Vagina (tissue), 2 donors: ENCODE results near the gene PAX4.

Source experiments
- POLR2A ChIP-seq, 2 donors: fragments of 450-650 bp; IDR thresholded peaks; one replicate each; pipeline ENCODE4 v1.6.1; 2017; ENCODE audit warnings: antibody characterized with exemption in 2 of 2, mild to moderate bottlenecking in 2 of 2, moderate library complexity in 2 of 2
- TF ChIP-seq, protein P1 (sequence below), 3 experiments: fragments of 450-650 bp in 2 of 3; fragments of 200-600 bp in 1 of 3; sonication (generic) in 1 of 3; IDR thresholded peaks; one replicate each; pipeline ENCODE4 v1.5.1; 2017 to 2019; ENCODE audit warnings: antibody characterized with exemption in 3 of 3, mild to moderate bottlenecking in 2 of 3, moderate library complexity in 2 of 3

DNA sequence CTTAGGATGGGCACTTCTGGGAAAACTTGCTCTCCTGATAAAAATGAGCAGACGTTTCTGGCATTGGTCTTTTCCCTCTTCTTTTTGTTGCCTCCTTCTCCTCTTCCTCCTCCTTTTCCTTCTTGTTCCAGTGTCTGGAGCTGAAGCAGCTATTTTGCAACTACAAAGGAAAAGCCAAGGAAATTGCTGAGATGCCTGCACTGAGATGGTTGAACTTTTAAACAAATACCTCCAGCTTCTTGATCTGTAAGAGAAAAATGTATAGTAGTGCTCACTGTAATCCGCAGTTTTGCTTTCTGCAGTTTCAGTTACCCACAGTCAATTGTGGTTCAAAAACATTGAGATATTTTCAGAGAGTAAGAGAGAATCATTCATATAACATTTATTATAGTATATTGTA is 26.5 kb upstream of the PAX4 start:
- TF ChIP-seq, protein P1, sequence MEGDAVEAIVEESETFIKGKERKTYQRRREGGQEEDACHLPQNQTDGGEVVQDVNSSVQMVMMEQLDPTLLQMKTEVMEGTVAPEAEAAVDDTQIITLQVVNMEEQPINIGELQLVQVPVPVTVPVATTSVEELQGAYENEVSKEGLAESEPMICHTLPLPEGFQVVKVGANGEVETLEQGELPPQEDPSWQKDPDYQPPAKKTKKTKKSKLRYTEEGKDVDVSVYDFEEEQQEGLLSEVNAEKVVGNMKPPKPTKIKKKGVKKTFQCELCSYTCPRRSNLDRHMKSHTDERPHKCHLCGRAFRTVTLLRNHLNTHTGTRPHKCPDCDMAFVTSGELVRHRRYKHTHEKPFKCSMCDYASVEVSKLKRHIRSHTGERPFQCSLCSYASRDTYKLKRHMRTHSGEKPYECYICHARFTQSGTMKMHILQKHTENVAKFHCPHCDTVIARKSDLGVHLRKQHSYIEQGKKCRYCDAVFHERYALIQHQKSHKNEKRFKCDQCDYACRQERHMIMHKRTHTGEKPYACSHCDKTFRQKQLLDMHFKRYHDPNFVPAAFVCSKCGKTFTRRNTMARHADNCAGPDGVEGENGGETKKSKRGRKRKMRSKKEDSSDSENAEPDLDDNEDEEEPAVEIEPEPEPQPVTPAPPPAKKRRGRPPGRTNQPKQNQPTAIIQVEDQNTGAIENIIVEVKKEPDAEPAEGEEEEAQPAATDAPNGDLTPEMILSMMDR (IDR thresholded peaks at IDR 0.05), result no peak
- no peak for TF ChIP-seq POLR2A (IDR thresholded peaks at IDR 0.05)
